ENCODE results near the gene FYN.

- TF ChIP-seq CTCF (IDR thresholded peaks at IDR 0.05; ENCODE audit: borderline replicate concordance, extremely low read depth, low read length, poor library complexity, severe bottlenecking): no peak
- no peak for TF ChIP-seq EZH2 (IDR thresholded peaks at IDR 0.05; ENCODE audit: borderline replicate concordance, low read depth, low read length, severe bottlenecking)
Observed at GRCh38 chr6:111772381-111772780, 100.9 kb downstream of the FYN start.
